HEK293T (cell line): ENCODE results near the gene GFI1B.

Experiments used
- ELF4 ChIP-seq: fragments of 450-650 bp; IDR thresholded peaks from 2 replicates; pipeline ENCODE4 v1.6.1; 2017; ENCODE audit warnings: antibody characterized with exemption
- FOXM1 ChIP-seq: fragments of 450-650 bp; IDR thresholded peaks from 2 replicates; pipeline ENCODE4 v1.6.1; 2017; ENCODE audit warnings: mild to moderate bottlenecking, borderline replicate concordance
- SP1 ChIP-seq: fragments of 450-650 bp; IDR thresholded peaks from 2 replicates; pipeline ENCODE4 v1.6.1; 2017
- ZNF384 ChIP-seq: fragments of 450-650 bp; IDR thresholded peaks from 2 replicates; pipeline ENCODE4 v1.6.1; 2016

DNA sequence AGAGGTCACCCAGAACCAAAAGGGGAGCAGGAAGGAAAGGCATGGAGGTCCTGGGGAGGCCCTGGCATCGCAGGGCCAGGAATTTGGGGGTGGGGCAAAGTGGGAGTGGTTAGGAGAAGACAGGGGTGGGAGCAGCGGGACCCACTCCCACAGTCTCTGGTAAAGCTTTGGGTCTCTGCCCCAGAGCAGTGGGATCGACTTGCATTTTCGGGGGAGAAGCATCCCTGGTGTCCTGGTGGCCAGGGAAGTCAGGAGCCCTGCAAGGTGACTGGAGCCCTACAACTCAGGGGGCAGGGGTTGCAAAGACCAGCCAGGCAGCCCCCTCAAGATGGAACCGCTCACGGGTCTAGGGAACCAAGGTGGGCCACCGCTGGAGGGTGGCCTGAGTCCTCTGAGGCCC lies 29.9 kb downstream of the GFI1B start:
- no peak for TF ChIP-seq SP1
- TF ChIP-seq ELF4: no peak
- no peak for TF ChIP-seq ZNF384
- no peak for TF ChIP-seq FOXM1
